HepG2 (cell line): ENCODE results near the gene ZBTB8OS. TPM values are rescaled to one million over a fixed set of nuclear protein-coding genes. Genes with fewer than 3 reads are reported as not detected.
A peak's percentile ranks its signal among the peaks of the same experiment; 100 is the strongest.

ENCODE experiments used
- AGO2 ChIP-seq: fragments of 200-400 bp; formaldehyde crosslinking; optimal IDR thresholded peaks from 2 replicates; pipeline ENCODE3; 2017; ENCODE audit warnings: mild to moderate bottlenecking, low read depth, low read length, moderate library complexity
- CBFB ChIP-seq: sonication (generic); formaldehyde crosslinking; IDR thresholded peaks from 2 replicates; pipeline ENCODE4 v1.4.0; 2020; ENCODE audit warnings: missing genetic modification reagents
- CBX5 ChIP-seq: sonication (generic); formaldehyde crosslinking; IDR thresholded peaks from 2 replicates; pipeline ENCODE4 v1.4.0; 2020; ENCODE audit warnings: missing genetic modification reagents, borderline replicate concordance
- ERF ChIP-seq: IDR thresholded peaks from 2 replicates; pipeline ENCODE4 v1.6.1; 2018; ENCODE audit warnings: missing biosample characterization, missing genetic modification reagents
- GABPA ChIP-seq, 2 experiments: IDR thresholded peaks; 2 replicates each; pipeline ENCODE4 v1.6.1; 2011 to 2016; ENCODE audit warnings: low read depth in 2 of 2, low read length in 1 of 2, missing biosample characterization in 1 of 2, missing genetic modification characterization in 1 of 2
- GABPB1 ChIP-seq: IDR thresholded peaks from 2 replicates; pipeline ENCODE4 v1.6.1; 2016; ENCODE audit warnings: mild to moderate bottlenecking, missing genetic modification reagents, moderate library complexity, missing compliant biosample characterization
- GATAD1 ChIP-seq: IDR thresholded peaks from 2 replicates; pipeline ENCODE4 v1.6.1; 2016; ENCODE audit warnings: missing genetic modification reagents, missing compliant biosample characterization
- HNF4G ChIP-seq, 2 experiments: sonication (generic) in 1 of 2; formaldehyde crosslinking in 1 of 2; IDR thresholded peaks; 2 replicates each; pipeline versions ENCODE4 v1.4.0 to v1.6.1; 2011 to 2020; ENCODE audit warnings: borderline replicate concordance in 2 of 2, low read depth in 2 of 2, mild to moderate bottlenecking in 2 of 2, low read length in 1 of 2, missing genetic modification reagents in 1 of 2, moderate library complexity in 1 of 2
- JUNB ChIP-seq: sonication (generic); formaldehyde crosslinking; IDR thresholded peaks from 2 replicates; pipeline ENCODE4 v1.8.0; 2022; ENCODE audit warnings: missing genetic modification reagents, mild to moderate bottlenecking, borderline replicate concordance
- KMT2A ChIP-seq: sonication (generic); formaldehyde crosslinking; IDR thresholded peaks from 2 replicates; pipeline ENCODE4 v1.4.0; 2020; ENCODE audit warnings: missing genetic modification reagents
- MIXL1 ChIP-seq: IDR thresholded peaks from 2 replicates; pipeline ENCODE4 v1.6.1; 2016
- PAWR ChIP-seq: sonication (generic); formaldehyde crosslinking; IDR thresholded peaks from 2 replicates; pipeline ENCODE4 v1.4.0; 2020; ENCODE audit warnings: missing genetic modification reagents, mild to moderate bottlenecking, borderline replicate concordance
- POLR2A ChIP-seq, 2 experiments: IDR thresholded peaks; 2 replicates each; pipeline ENCODE4 v1.6.1; 2011; ENCODE audit warnings: low read depth in 2 of 2, low read length in 2 of 2, mild to moderate bottlenecking in 1 of 2, moderate library complexity in 1 of 2; ENCODE audit not compliant: insufficient read depth in 1 of 2
- RFXAP ChIP-seq: sonication (generic); formaldehyde crosslinking; IDR thresholded peaks from 2 replicates; pipeline ENCODE4 v1.4.0; 2020; ENCODE audit warnings: missing genetic modification reagents, borderline replicate concordance
- SIN3A ChIP-seq: IDR thresholded peaks from 2 replicates; pipeline ENCODE4 v1.6.1; 2011; ENCODE audit warnings: low read depth, mild to moderate bottlenecking, control low read depth, low read length, borderline replicate concordance
- SOX5 ChIP-seq: IDR thresholded peaks from 2 replicates; pipeline ENCODE4 v1.6.1; 2016; ENCODE audit warnings: borderline replicate concordance
- TEAD3 ChIP-seq: optimal IDR thresholded peaks from 2 replicates; pipeline ENCODE3; 2016; ENCODE audit warnings: borderline replicate concordance
- TRAFD1 ChIP-seq: sonication (generic); formaldehyde crosslinking; IDR thresholded peaks from 2 replicates; pipeline ENCODE4 v1.5.1; 2020; ENCODE audit warnings: missing genetic modification reagents, mild to moderate bottlenecking, borderline replicate concordance
- ZBTB49 ChIP-seq: sonication (generic); formaldehyde crosslinking; IDR thresholded peaks from 2 replicates; pipeline ENCODE4 v1.4.0; 2020; ENCODE audit warnings: missing genetic modification reagents, borderline replicate concordance
- ZFP37 ChIP-seq: sonication (generic); formaldehyde crosslinking; IDR thresholded peaks from 2 replicates; pipeline ENCODE4 v1.4.0; 2020; ENCODE audit warnings: missing genetic modification reagents, borderline replicate concordance
- ZFY ChIP-seq: sonication (generic); formaldehyde crosslinking; IDR thresholded peaks from 2 replicates; pipeline ENCODE4 v1.4.0; 2020; ENCODE audit warnings: missing genetic modification reagents
- ZMYM3 ChIP-seq: sonication (generic); formaldehyde crosslinking; IDR thresholded peaks from 2 replicates; pipeline ENCODE4 v1.5.1; 2020; ENCODE audit warnings: mild to moderate bottlenecking, missing genetic modification reagents
- ZNF503 ChIP-seq: sonication (generic); formaldehyde crosslinking; IDR thresholded peaks from 2 replicates; pipeline ENCODE4 v1.4.0; 2020; ENCODE audit warnings: missing genetic modification reagents
- ZNF615 ChIP-seq: sonication (generic); formaldehyde crosslinking; IDR thresholded peaks from 2 replicates; pipeline ENCODE4 v1.5.0; 2020; ENCODE audit warnings: mild to moderate bottlenecking, missing genetic modification reagents, borderline replicate concordance
- polyA plus RNA-seq, 8 experiments: library from polyadenylated mRNA; depleted of rRNA in 3 of 8; stranded (reverse) in 7 of 8; unstranded in 1 of 8; fragments of >200 nt; fragmentation: Illumina TruSeq in 4 of 8; extraction: Trizol in 4 of 8; gene quantifications; 2 replicates each; pipeline versions ENCODE4 v1.2.1 to v1.2.3, GENCODE V29; 2011 to 2016; ENCODE audit warnings: low read depth in 4 of 8, missing spikeins in 1 of 8, mixed read lengths in 1 of 8; ENCODE audit not compliant: insufficient read depth in 1 of 8
- total RNA-seq, 5 experiments: library from RNA; depleted of rRNA; stranded (reverse); fragments of >200 nt; fragmentation: Illumina TruSeq; extraction: Trizol; gene quantifications; 2 replicates each; pipeline ENCODE4 v1.2.3, GENCODE V29; 2016; ENCODE audit warnings: low read depth in 1 of 5

The ZBTB8OS gene
- total and polyA plus RNA-seq, 2 of the 13 experiments (the other 11 are each of a cell fraction or from before 2014, with no cell fraction given), result 57.7 to 84.8 TPM

- TF ChIP-seq SOX5 (CRISPR knock-in tag), result no peak
- TF ChIP-seq ERF (CRISPR knock-in tag), result 0 out of 2 replicates have a peak, but pooled peaks have one; percentile 10
- no peak for TF ChIP-seq JUNB (CRISPR knock-in tag)
- TF ChIP-seq KMT2A (CRISPR knock-in tag), result peak; percentile 1; the same call in 1 of the 2 replicates
- TF ChIP-seq ZBTB49, result peak; percentile 79; the same call in 1 of the 2 replicates
- peak; percentile 85 for TF ChIP-seq GATAD1 (CRISPR knock-in tag)
- TF ChIP-seq CBFB (CRISPR knock-in tag), result no peak
- 0 out of 2 replicates have a peak, but pooled peaks have one; percentile 66 for TF ChIP-seq ZNF615 (CRISPR knock-in tag)
- TF ChIP-seq AGO2, result no peak
- 0 out of 2 replicates have a peak, but pooled peaks have one; percentile 26 for TF ChIP-seq CBX5 (CRISPR knock-in tag)
- peak; percentile 41; the same call in 1 of the 2 replicates for TF ChIP-seq ZFY
- peak; percentile 71; the same call in 1 of the 2 replicates for TF ChIP-seq HNF4G (IDR thresholded peaks at IDR 0.05; ENCODE audit: borderline replicate concordance, low read depth, low read length)
- TF ChIP-seq HNF4G (CRISPR knock-in tag; IDR thresholded peaks at IDR 0.05; ENCODE audit: borderline replicate concordance, low read depth), result no peak
- peak; percentile 88; the same call in 1 of the 2 replicates for TF ChIP-seq TRAFD1 (CRISPR knock-in tag)
- peak; percentile 90 for TF ChIP-seq GABPB1 (CRISPR knock-in tag)
- TF ChIP-seq POLR2A (IDR thresholded peaks at IDR 0.05; ENCODE audit: insufficient read depth in 1 of 2, low read depth in 2 of 2, low read length in 2 of 2), result peak; percentile 79 to 91
- no peak for TF ChIP-seq PAWR (CRISPR knock-in tag)
- TF ChIP-seq ZMYM3, result peak; percentile 37; the same call in 1 of the 2 replicates
- no peak for TF ChIP-seq ZFP37 (CRISPR knock-in tag)
- no peak for TF ChIP-seq ZNF503 (CRISPR knock-in tag)
- TF ChIP-seq RFXAP, result no peak
- TF ChIP-seq TEAD3 (CRISPR knock-in tag), result peak; percentile 45
- peak; percentile 79 for TF ChIP-seq SIN3A
- peak; percentile 39; the same call in 1 of the 2 replicates for TF ChIP-seq MIXL1 (CRISPR knock-in tag)
- peak; percentile 84 for TF ChIP-seq GABPA (IDR thresholded peaks at IDR 0.05; ENCODE audit: low read depth, low read length)
- peak; percentile 97 for TF ChIP-seq GABPA (CRISPR knock-in tag; IDR thresholded peaks at IDR 0.05; ENCODE audit: low read depth)
Measured at GRCh38 chr1:32650248-32650751, at the start of gene ZBTB8OS (continued).
